IMR-90 (cell line): ENCODE measurements around the gene LRPAP1. TPM values are rescaled to one million over a fixed set of nuclear protein-coding genes. Genes with fewer than 3 reads are reported as not detected.

ENCODE experiments used
- ATAC-seq: fragments of 200-7000 bp; cut with Tn5 transposase; 2 replicates; pipeline ENCODE4 v1.9.1; 2020; ENCODE audit warnings: low read depth, mild to moderate bottlenecking, moderate library complexity
- BruUV-seq: library from RNA; stranded (reverse); fragments of 400-500 nt; replicated peaks from 2 replicates; lab custom pipeline; 2021; lab: Mats Ljungman, UMichigan
- CTCF ChIA-PET: fragments of 300-600 bp; formaldehyde crosslinking; extraction: SDS; loops from one replicate; lab custom pipeline; 2021; ENCODE audit warnings: antibody characterized with exemption; lab: Yijun Ruan, JAX
- POLR2A ChIA-PET: fragments of 300-600 bp; sonication (Branson Sonifier 250); formaldehyde crosslinking; loops from one replicate; lab custom pipeline; 2022; ENCODE audit warnings: antibody characterized with exemption; ENCODE audit not compliant: unreplicated experiment; lab: Charles Lee
- DNase-seq: peaks from one replicate; pipeline ENCODE4 v3.0.0; 2013
- H2AFZ ChIP-seq: replicated peaks from 2 replicates; pipeline ENCODE3; 2013; ENCODE audit warnings: low read length, mild to moderate bottlenecking; ENCODE audit not compliant: poor library complexity
- H2AK5ac ChIP-seq: 2 replicates; pipeline ENCODE4 v1.6.1; 2013; ENCODE audit warnings: low read depth, low read length, inconsistent platforms
- H2AK9ac ChIP-seq: replicated peaks from 2 replicates; pipeline ENCODE3; 2013; ENCODE audit warnings: mild to moderate bottlenecking, low read depth, low read length, moderate library complexity; ENCODE audit not compliant: poor library complexity
- H2BK120ac ChIP-seq: 2 replicates; pipeline ENCODE4 v1.6.1; 2013; ENCODE audit warnings: low read depth, low read length, inconsistent platforms
- H2BK15ac ChIP-seq: 3 replicates; pipeline ENCODE4 v1.6.1; 2013; ENCODE audit warnings: low read depth, low read length, inconsistent platforms
- H2BK20ac ChIP-seq: 2 replicates; pipeline ENCODE4 v1.6.1; 2013; ENCODE audit warnings: low read depth, mild to moderate bottlenecking, inconsistent platforms, low read length, moderate library complexity
- H2BK5ac ChIP-seq: 2 replicates; pipeline ENCODE4 v1.6.1; 2013; ENCODE audit warnings: mild to moderate bottlenecking, low read depth, low read length, inconsistent platforms; ENCODE audit not compliant: poor library complexity, severe bottlenecking
- H3K14ac ChIP-seq: replicated peaks from 2 replicates; pipeline ENCODE4 v1.6.1; 2013; ENCODE audit warnings: low read depth, low read length, inconsistent platforms
- H3K18ac ChIP-seq: 2 replicates; pipeline ENCODE4 v1.6.1; 2013; ENCODE audit warnings: low read depth, low read length, control low read depth
- H3K23ac ChIP-seq: 2 replicates; pipeline ENCODE4 v1.6.1; 2013; ENCODE audit warnings: low read depth, low read length, inconsistent platforms
- H3K27ac ChIP-seq: 2 replicates; pipeline ENCODE4 v1.5.1; 2013; ENCODE audit warnings: mild to moderate bottlenecking, control low read depth, low read length; ENCODE audit not compliant: insufficient read depth
- H3K27me3 ChIP-seq: 2 replicates; pipeline ENCODE4 v1.6.1; 2013; ENCODE audit warnings: low read length; ENCODE audit not compliant: control insufficient read depth, insufficient read depth
- H3K36me3 ChIP-seq: 2 replicates; pipeline ENCODE4 v1.6.1; 2013; ENCODE audit warnings: low read length, mixed read lengths; ENCODE audit not compliant: control insufficient read depth, insufficient read depth
- H3K4ac ChIP-seq: 2 replicates; pipeline ENCODE4 v1.6.1; 2013; ENCODE audit warnings: low read depth, low read length, inconsistent platforms
- H3K4me1 ChIP-seq: 2 replicates; pipeline ENCODE4 v1.6.1; 2013; ENCODE audit warnings: low read length, mixed read lengths; ENCODE audit not compliant: control insufficient read depth, insufficient read depth
- H3K4me2 ChIP-seq: 2 replicates; pipeline ENCODE4 v1.6.1; 2013; ENCODE audit warnings: low read depth, mild to moderate bottlenecking, control low read depth, low read length, moderate library complexity
- H3K4me3 ChIP-seq: 2 replicates; pipeline ENCODE4 v1.5.1; 2013; ENCODE audit warnings: low read depth, mild to moderate bottlenecking, control low read depth, low read length, moderate library complexity; ENCODE audit not compliant: insufficient read depth
- H3K56ac ChIP-seq: 2 replicates; pipeline ENCODE4 v1.6.1; 2013; ENCODE audit warnings: low read length, inconsistent platforms; ENCODE audit not compliant: insufficient read depth; ENCODE audit errors: extremely low read depth
- H3K79me1 ChIP-seq, 2 experiments: 2 replicates each; pipeline ENCODE4 v1.6.1; 2013; ENCODE audit warnings: low read length in 2 of 2, inconsistent platforms in 1 of 2, low read depth in 1 of 2
- H3K9ac ChIP-seq: 2 replicates; pipeline ENCODE4 v1.6.1; 2013; ENCODE audit warnings: low read depth, low read length, control low read depth
- H3K9me1 ChIP-seq: 2 replicates; pipeline ENCODE4 v1.6.1; 2013; ENCODE audit warnings: low read length, inconsistent platforms; ENCODE audit not compliant: insufficient read depth
- H3K9me3 ChIP-seq: 2 replicates; pipeline ENCODE4 v1.6.1; 2013; ENCODE audit warnings: low read length; ENCODE audit not compliant: control insufficient read depth, insufficient read depth
- H4K20me1 ChIP-seq: 2 replicates; pipeline ENCODE4 v1.6.1; 2013; ENCODE audit warnings: low read length, inconsistent platforms; ENCODE audit not compliant: insufficient read depth
- H4K5ac ChIP-seq: 2 replicates; pipeline ENCODE4 v1.6.1; 2013; ENCODE audit warnings: mild to moderate bottlenecking, low read depth, low read length, control low read depth
- H4K8ac ChIP-seq, 2 experiments: 2 replicates each; pipeline ENCODE4 v1.6.1; 2013; ENCODE audit warnings: low read depth in 2 of 2, low read length in 2 of 2, control low read depth in 1 of 2, inconsistent platforms in 1 of 2
- H4K91ac ChIP-seq: 2 replicates; pipeline ENCODE4 v1.6.1; 2013; ENCODE audit warnings: low read depth, low read length, inconsistent platforms; ENCODE audit not compliant: insufficient read depth
- BHLHE40 ChIP-seq: fragments of 150-350 bp; IDR thresholded peaks from 2 replicates; pipeline ENCODE4 v1.6.1; 2016; ENCODE audit warnings: mild to moderate bottlenecking, low read depth, low read length
- CEBPB ChIP-seq: IDR thresholded peaks from 2 replicates; pipeline ENCODE4 v1.6.1; 2012; ENCODE audit warnings: low read depth, low read length, improper control_type of control experiment
- CHD1 ChIP-seq: IDR thresholded peaks from 2 replicates; pipeline ENCODE4 v1.6.1; 2012; ENCODE audit warnings: low read depth, low read length, improper control_type of control experiment
- MAZ ChIP-seq: IDR thresholded peaks from 2 replicates; pipeline ENCODE4 v1.6.1; 2012; ENCODE audit warnings: low read depth, mild to moderate bottlenecking, low read length, improper control_type of control experiment, moderate library complexity, borderline replicate concordance
- NFE2L2 ChIP-seq: fragments of 150-350 bp; IDR thresholded peaks from 2 replicates; pipeline ENCODE4 v1.6.1; 2016; ENCODE audit warnings: low read depth, mild to moderate bottlenecking, low read length
- SMC3 ChIP-seq: fragments of 150-350 bp; IDR thresholded peaks from 2 replicates; pipeline ENCODE4 v1.6.1; 2016; ENCODE audit warnings: low read depth, mild to moderate bottlenecking, antibody characterized with exemption, low read length, moderate library complexity
- WGBS, 2 experiments: methylation state at CpG; one replicate each; pipeline versions ENCODE4 v1.1.5 to v1.1.7; 2013; ENCODE audit warnings: missing lambda C conversion rate in 2 of 2; ENCODE audit not compliant: insufficient read length in 1 of 2; ENCODE audit errors: extremely low coverage in 2 of 2; 5-methylcytosine and 5-hydroxymethylcytosine counted together
- dilution Hi-C: fragments of 300-500 bp; cut with HindIII; formaldehyde crosslinking; loops from one replicate; pipeline ENCODE4 v1.14.3; 2018; ENCODE audit warnings: low sequenced_read_pairs; ENCODE audit not compliant: unreplicated experiment
- in situ Hi-C: fragments of 300-500 bp; cut with MboI; formaldehyde crosslinking; loops from 3 replicates; pipeline ENCODE4 v1.14.3; 2019; ENCODE audit warnings: low sequenced_read_pairs, inconsistent platforms, mixed read lengths
- intact Hi-C: fragments of 100-400 bp; cut with micrococcal nuclease; formaldehyde crosslinking; loops from 2 replicates; pipeline ENCODE4 v1.10.0; 2022
- polyA plus RNA-seq, 3 experiments: library from polyadenylated mRNA; depleted of rRNA; stranded (reverse); fragments of >200 nt; gene quantifications; 2 replicates each; pipeline ENCODE4 v1.2.3, GENCODE V29; 2012; ENCODE audit warnings: low replicate concordance in 1 of 3
- total RNA-seq: library from RNA; depleted of rRNA; stranded (reverse); fragments of >200 nt; gene quantifications from 2 replicates; pipeline ENCODE4 v1.2.3, GENCODE V29; 2012
- TF ChIP-seq, protein P1 (sequence below): fragments of 150-350 bp; IDR thresholded peaks from 2 replicates; pipeline ENCODE4 v1.6.1; 2016; ENCODE audit warnings: low read depth, mild to moderate bottlenecking, low read length, moderate library complexity, borderline replicate concordance
- TF ChIP-seq, protein P2 (sequence below): conservative IDR thresholded peaks from 2 replicates; pipeline ENCODE4 v1.5.1; 2012; ENCODE audit warnings: mild to moderate bottlenecking, low read depth, low read length, improper control_type of control experiment

Gene LRPAP1
- total and polyA plus RNA-seq, 2 of the 4 experiments (the other 2 are of a cell fraction) = 135 to 175 TPM

DNA sequence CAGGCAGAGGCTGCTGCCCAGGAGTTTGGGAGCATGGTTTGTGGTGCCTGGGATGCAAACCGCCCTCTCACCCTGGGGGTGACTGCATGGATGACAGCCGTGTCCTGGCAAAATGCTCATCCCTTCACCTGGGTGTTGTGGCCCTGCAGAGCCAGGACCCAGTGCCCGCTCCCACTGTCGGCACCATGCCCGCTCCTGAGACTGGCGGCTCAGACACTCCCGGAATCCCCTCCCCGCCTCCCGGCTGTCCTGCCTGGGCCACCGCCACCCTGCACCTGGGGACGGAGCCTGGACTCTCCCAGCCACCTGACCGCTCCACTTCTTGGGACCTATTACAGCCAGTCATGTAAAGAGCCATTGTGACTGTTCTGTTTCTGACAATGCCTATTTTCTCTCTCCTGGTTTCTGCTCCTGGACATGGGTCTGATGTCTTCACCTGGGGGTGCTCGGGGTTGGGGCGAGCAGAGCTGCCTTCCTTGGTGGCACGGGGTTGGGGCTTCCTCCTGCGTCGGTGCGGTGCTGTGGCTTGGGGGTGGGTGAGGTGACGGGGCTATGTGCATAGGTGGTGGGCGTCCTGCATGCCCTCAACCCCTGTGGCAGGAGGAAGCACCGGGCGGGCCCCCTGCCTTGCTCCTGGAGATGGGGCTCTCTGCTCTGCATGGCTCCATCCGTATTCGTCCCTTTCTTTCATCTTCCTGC is 30.9 kb downstream of the LRPAP1 start:
- no peak overlapping the region for H2BK15ac ChIP-seq
- no peak overlapping the region for H3K4ac ChIP-seq
- no peak overlapping the region for H4K8ac ChIP-seq
- H3K56ac ChIP-seq = no peak overlapping the region
- intact Hi-C loops (no loop called here), dilution Hi-C loops (no loop called here), in situ Hi-C loops (no loop called here)
- no peak overlapping the region for H3K9ac ChIP-seq
- H3K9me3 ChIP-seq = no peaks in the 10 kb centered on the region
- no peak overlapping the region for H3K23ac ChIP-seq
- H4K20me1 ChIP-seq = peaks cover 29% of the 10 kb centered on the region
- no peak overlapping the region for H2BK120ac ChIP-seq
- no peak overlapping the region for H2BK5ac ChIP-seq
- H3K27me3 ChIP-seq = no peaks in the 10 kb centered on the region
- H3K18ac ChIP-seq = no peak overlapping the region
- H4K5ac ChIP-seq = no peak overlapping the region
- no peak overlapping the region for H3K4me2 ChIP-seq
- no TSS peak for BruUV-seq
- 0% methylated on average over 1 of the region's 24 CpGs; no CpG with 5 or more reads in 1 of the 2 experiments for WGBS, 2 experiments
- no peak overlapping the region for H2AK9ac ChIP-seq
- no peak overlapping the region for H3K27ac ChIP-seq
- H2AK5ac ChIP-seq = no peak overlapping the region
- peaks cover 15% of the 10 kb centered on the region for H3K36me3 ChIP-seq
- H2AFZ ChIP-seq = no peak overlapping the region
- DNase-seq (no peak), ATAC-seq (no peak)
- no peak overlapping the region for H4K91ac ChIP-seq
- ChIA-PET CTCF (no interaction called here), POLR2A (no interaction called here)
- H3K4me3 ChIP-seq = no peak overlapping the region
- no peaks in the 10 kb centered on the region for H3K9me1 ChIP-seq
- TF ChIP-seq SMC3 (no peak), MAZ (no peak), CEBPB (no peak), NFE2L2 (no peak), BHLHE40 (no peak), CHD1 (no peak)
- TF ChIP-seq, protein P1, sequence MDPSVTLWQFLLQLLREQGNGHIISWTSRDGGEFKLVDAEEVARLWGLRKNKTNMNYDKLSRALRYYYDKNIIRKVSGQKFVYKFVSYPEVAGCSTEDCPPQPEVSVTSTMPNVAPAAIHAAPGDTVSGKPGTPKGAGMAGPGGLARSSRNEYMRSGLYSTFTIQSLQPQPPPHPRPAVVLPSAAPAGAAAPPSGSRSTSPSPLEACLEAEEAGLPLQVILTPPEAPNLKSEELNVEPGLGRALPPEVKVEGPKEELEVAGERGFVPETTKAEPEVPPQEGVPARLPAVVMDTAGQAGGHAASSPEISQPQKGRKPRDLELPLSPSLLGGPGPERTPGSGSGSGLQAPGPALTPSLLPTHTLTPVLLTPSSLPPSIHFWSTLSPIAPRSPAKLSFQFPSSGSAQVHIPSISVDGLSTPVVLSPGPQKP = no peak
- TF ChIP-seq, protein P2, sequence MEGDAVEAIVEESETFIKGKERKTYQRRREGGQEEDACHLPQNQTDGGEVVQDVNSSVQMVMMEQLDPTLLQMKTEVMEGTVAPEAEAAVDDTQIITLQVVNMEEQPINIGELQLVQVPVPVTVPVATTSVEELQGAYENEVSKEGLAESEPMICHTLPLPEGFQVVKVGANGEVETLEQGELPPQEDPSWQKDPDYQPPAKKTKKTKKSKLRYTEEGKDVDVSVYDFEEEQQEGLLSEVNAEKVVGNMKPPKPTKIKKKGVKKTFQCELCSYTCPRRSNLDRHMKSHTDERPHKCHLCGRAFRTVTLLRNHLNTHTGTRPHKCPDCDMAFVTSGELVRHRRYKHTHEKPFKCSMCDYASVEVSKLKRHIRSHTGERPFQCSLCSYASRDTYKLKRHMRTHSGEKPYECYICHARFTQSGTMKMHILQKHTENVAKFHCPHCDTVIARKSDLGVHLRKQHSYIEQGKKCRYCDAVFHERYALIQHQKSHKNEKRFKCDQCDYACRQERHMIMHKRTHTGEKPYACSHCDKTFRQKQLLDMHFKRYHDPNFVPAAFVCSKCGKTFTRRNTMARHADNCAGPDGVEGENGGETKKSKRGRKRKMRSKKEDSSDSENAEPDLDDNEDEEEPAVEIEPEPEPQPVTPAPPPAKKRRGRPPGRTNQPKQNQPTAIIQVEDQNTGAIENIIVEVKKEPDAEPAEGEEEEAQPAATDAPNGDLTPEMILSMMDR = no peak
- no peaks in the 10 kb centered on the region for H3K4me1 ChIP-seq
- no peak overlapping the region for H3K14ac ChIP-seq
- peaks cover 3 to 16% of the 10 kb centered on the region in 2 experiments; a peak in 3 of 4 replicates for H3K79me1 ChIP-seq
- no peak overlapping the region for H2BK20ac ChIP-seq
